GM18507 (cell line): ENCODE data around the gene RASA3.
A peak's percentile ranks its signal among the peaks of the same experiment; 100 is the strongest.

ENCODE experiments used
- DNase-seq: peaks from one replicate; pipeline ENCODE4 v3.0.0; 2011; ENCODE audit warnings: low read depth; ENCODE audit not compliant: insufficient read length; ENCODE audit errors: extremely low spot score
- FAIRE-seq: peaks from 2 replicates; lab custom pipeline; 2011; peaks lifted over from hg19 to GRCh38; lab: Jason Lieb, UNC

Gene RASA3

GRCh38 chr13:114049026-114049425 lies 83.4 kb downstream of the RASA3 start:
- FAIRE-seq (peak; percentile 90), DNase-seq (peak; percentile 37)

- FAIRE-seq (no peak), DNase-seq (no peak)
Observed at GRCh38 chr13:114048443-114048842, 84.0 kb downstream of the RASA3 start.

GRCh38 chr13:114047358-114047881 lies 85.0 kb downstream of the RASA3 start:
- peak; percentile 49 for DNase-seq

GRCh38 chr13:114046431-114046975 lies 85.9 kb downstream of the RASA3 start:
- FAIRE-seq (no peak), DNase-seq (no peak)

More at GRCh38 chr13:114047358-114047881, 85.0 kb downstream of the RASA3 start:
- peak; percentile 93 for FAIRE-seq

GRCh38 chr13:114045113-114045735 lies 87.2 kb downstream of the RASA3 start:
- DNase-seq (no peak), FAIRE-seq (no peak)

GRCh38 chr13:114044486-114044885 lies 87.9 kb downstream of the RASA3 start:
- no peak for FAIRE-seq
- DNase-seq = no peak

GRCh38 chr13:114043421-114044053 lies 88.9 kb downstream of the RASA3 start:
- DNase-seq (no peak), FAIRE-seq (no peak)

- FAIRE-seq = no peak
- no peak for DNase-seq
Observed at GRCh38 chr13:114042066-114042815, 90.2 kb downstream of the RASA3 start.

- no peak for DNase-seq
- FAIRE-seq = no peak
Observed at GRCh38 chr13:114041493-114041892, 90.9 kb downstream of the RASA3 start.

- no peak for FAIRE-seq
- DNase-seq = no peak
Observed at GRCh38 chr13:114039471-114040141, 92.8 kb downstream of the RASA3 start.

- DNase-seq (no peak), FAIRE-seq (no peak)
Observed at GRCh38 chr13:114038900-114039299, 93.5 kb downstream of the RASA3 start.

- FAIRE-seq = no peak
- DNase-seq = no peak
Observed at GRCh38 chr13:114038211-114038613, 94.2 kb downstream of the RASA3 start.

GRCh38 chr13:114037674-114038073 lies 94.7 kb downstream of the RASA3 start:
- no peak for DNase-seq
- FAIRE-seq = no peak

GRCh38 chr13:114035583-114036531 lies 96.6 kb downstream of the RASA3 start:
- no peak for FAIRE-seq
- no peak for DNase-seq

GRCh38 chr13:114035186-114035582 lies 97.2 kb downstream of the RASA3 start:
- DNase-seq (no peak), FAIRE-seq (no peak)

- FAIRE-seq = no peak
Observed at GRCh38 chr13:114034481-114034891, 97.9 kb downstream of the RASA3 start.

GRCh38 chr13:114033541-114034315 lies 98.7 kb downstream of the RASA3 start:
- no peak for FAIRE-seq
- no peak for DNase-seq

More at GRCh38 chr13:114034481-114034891, 97.9 kb downstream of the RASA3 start:
- DNase-seq = no peak
